GM18858 (cell line): ENCODE results near the gene ZIC2.
"Not testable (repeated sequence)": the region's sequence is repeated elsewhere in the genome, so short reads cannot be mapped to it uniquely, and the experiment has no call there.

ENCODE experiments used
- ATAC-seq: cut with Tn5 transposase; IDR thresholded peaks from one replicate; pipeline ENCODE4 v1.9.1; 2021; ENCODE audit not compliant: unreplicated experiment

The ZIC2 gene

DNA sequence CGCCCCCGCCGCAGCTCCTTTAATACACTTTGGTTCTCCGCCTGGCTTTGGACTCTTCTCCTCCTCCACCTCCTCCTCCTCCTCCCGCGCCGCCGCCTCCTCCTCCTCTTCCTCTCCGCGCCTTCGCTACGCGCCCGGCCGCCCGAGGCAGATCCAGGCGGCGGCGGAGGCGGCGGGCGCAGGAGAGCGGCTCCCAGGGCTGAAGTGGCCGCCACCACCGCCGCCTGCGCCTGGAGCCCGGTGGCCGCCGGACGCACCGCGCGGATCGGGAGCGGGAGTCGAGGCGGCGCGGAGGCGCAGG is at the start of gene ZIC2:
Gene ZIC2 (plus strand): TSS at position 50 of the 301 bp plus-strand sequence. CDS start 281 bp downstream, outside the sequence.
- no peak for ATAC-seq

DNA sequence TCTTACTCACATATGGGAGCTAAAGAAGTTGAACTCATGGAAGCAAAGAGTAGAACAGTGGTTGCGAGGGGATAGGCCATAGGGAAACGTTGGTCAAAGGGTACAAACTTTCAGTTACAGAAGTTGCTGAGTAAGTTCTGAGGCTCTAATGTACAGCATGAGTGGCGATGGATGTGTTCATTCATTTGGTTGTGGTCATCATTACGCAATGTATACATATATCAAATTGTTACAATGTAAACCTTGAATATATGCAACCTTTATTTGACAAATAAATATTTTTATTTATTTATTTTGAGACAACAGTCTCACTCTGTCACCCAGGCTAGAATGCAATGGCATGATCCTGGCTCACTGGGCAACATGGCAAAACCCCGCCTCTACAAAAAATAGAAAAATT is 48.7 kb upstream of the ZIC2 start:
- no peak for ATAC-seq

DNA sequence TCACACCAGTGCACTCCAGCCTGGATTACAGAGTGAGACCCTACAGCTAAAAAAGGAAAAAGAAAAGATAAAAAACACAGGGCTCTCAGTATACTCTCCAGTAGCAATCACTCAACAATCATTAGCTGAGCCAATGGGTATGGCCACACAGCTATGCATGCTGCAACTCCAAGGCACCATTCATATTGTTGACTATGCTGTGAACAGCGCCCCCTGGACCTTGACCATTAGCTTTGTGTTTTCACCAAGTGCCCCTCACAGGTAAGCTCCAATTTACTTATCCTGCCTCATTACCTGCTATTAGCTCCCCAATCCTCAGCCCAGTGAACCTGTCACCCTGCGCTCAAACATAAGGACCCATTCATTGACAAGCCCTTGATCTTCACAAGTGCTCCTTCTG is 45.8 kb upstream of the ZIC2 start:
- no peak for ATAC-seq

GRCh38 chr13:99938635-99939034 is 42.9 kb upstream of the ZIC2 start:
- ATAC-seq: no peak

- ATAC-seq: no peak
These were observed 40.5 kb upstream of the ZIC2 start for GRCh38 chr13:99941086-99941485.

DNA sequence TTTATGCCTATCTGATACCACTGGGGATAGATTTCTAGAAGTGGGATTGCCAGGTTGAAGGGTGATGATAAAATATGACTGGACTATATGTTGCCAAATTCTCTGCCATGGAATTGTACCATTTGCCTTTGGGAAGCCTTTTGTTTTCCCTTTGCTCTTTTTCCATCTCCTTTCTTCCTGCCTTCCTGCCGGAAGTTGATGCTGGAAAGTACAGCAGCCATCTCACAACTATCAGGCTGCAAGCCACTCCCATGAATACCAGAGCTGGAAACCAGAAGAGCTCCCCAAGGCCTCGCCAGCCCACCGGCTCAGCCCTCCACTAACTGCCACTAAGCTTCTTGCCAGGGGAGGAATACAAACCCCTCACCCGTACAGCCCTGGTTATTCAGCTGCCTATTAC is 39.7 kb upstream of the ZIC2 start:
- no peak for ATAC-seq

DNA sequence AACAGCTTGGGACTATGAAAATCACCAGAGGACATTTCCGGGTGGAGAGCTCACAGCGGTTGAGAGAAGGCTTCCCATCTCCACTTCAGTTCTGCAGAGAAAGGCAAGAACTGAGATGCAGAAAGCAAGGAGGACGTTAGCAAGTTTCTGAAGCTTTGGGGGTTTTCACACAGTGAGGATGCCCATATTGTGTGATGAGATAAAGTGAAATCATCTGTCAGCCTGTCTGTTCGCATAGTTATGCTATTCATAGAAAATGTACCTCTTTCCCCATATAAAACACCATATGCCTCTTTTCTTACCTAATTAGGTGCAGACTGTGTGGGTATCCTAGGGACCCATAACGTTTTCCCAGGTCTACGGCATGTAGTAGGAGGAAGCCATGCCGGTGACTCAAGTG is 37.5 kb upstream of the ZIC2 start:
- ATAC-seq: no peak

GRCh38 chr13:99944606-99945005 is 37.0 kb upstream of the ZIC2 start:
- ATAC-seq: no peak

GRCh38 chr13:99945515-99945914 is 36.1 kb upstream of the ZIC2 start:
- ATAC-seq: not testable (repeated sequence)

GRCh38 chr13:99947666-99948065 is 33.9 kb upstream of the ZIC2 start:
- ATAC-seq: no peak

GRCh38 chr13:99948411-99948810 is 33.2 kb upstream of the ZIC2 start:
- no peak for ATAC-seq

DNA sequence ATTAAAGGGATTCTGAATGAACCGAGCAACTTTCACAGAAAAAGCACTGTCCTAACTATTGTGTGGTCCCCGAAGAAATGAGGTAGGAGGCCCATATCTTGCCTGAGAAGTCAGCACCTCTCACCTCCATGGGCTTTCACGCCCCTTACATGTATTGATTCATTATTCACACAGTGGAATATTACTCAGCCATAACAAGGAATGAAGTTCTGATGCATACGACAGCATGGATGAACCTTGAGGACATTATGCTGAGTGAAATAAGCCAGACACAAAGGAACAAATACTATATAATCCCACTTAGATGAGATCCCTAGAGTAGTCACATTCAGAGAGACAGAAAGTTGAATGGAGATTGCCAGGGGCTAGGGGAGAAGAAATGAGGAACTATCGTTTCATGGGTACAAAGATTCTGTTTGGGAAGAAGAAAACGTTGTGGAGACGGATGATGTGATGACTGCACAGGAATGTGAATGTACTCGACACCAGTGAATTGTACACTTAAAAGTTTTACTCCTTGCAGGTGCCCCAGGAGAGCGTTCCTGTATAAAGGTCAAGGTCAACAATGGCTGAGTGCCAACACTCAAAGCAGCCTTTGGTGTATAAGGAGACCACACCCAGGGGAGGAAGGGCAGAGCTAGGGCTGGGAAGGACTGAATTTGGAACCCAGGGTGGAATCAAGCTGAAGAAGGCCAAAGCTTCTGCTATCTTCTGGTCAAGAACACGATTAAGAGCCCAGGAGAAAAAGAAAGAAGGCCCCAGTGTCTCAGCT is 32.5 kb upstream of the ZIC2 start:
- ATAC-seq: no peak

DNA sequence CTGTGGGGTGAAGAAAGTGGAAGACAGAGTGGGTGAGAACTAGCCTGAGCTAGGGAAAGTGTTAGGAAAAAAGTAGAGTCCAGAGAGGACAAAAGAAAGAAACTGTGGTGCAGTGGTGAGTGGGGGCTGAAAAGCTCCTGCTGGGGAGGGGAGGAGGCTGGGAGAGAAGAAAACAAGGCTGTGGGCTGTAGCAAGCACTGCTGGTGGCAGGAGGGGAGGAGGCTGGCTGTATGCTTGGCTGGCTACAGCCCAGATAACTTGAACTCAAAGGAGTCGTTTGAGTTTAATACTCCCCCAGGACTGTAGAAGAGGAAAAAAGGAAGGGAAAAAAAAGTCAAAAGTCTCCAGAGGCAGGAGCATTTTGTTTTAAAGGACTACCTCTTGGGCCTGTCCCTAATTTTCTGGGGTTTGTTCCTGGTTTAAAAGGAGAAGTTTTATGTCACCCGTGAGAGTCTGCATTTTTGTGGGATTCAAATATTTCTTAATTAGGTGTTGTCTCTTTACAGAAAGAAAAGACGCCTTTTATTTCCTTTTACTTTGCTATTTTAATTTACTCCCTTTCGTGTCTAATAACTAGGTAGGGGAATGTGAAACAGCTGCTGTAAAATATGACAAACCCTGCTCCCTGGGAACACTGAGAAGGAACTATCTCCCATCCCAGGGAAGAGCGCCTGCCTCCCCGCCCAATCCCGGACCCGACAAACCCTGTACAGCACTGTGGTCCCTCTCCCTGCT is 31.7 kb upstream of the ZIC2 start:
- no peak for ATAC-seq

DNA sequence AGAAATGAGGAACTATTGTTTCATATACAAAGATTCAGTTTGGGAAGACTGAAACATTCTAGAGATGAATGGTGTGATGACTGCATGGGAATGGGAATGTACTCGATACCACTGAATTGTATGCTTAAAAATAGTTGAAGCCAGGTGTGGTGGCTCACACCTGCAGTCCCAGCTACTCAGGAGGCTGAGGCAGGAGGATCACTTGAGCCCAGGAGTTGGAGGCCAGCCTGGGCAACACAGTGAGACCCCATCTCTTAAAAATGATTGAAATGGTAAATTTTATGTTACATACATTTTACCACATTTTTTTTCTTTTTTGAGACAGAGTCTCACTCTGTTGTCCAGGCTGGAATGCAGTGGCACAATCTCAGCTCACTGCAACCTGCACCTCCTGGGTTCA is 29.9 kb upstream of the ZIC2 start:
- not testable (repeated sequence) for ATAC-seq

GRCh38 chr13:99953138-99953755 is 28.3 kb upstream of the ZIC2 start:
- ATAC-seq: no peak

DNA sequence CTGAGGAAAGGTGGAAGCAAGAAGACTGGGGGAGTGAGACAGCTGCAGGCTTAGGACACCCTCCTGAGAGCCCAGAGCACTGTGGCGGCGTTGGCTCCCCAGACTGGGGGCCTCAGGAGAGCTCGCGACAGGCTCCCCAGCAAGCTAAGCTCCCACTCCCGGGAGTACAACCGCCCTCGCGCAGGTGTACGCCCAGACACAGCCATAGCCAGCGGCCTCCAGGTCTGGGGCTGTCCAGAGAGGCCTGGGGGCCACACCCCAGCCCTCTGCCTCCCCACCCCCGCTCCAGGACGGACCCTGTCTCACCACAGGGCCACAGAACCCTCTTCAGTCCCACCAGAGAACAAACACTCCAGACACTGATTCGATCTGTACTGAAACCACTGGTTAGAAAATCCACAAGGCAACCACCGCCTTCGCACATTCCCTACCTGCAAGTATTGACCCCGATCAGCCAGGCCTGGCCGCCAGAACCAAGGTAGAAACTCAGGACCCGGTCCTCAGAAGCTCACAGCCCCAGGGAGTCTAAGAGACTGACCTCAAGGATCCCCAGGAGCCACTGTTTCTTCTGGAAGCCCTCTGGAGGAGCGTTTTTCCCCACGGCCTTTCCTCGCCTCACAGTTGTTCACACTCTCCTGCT is 26.4 kb upstream of the ZIC2 start:
- ATAC-seq: no peak

DNA sequence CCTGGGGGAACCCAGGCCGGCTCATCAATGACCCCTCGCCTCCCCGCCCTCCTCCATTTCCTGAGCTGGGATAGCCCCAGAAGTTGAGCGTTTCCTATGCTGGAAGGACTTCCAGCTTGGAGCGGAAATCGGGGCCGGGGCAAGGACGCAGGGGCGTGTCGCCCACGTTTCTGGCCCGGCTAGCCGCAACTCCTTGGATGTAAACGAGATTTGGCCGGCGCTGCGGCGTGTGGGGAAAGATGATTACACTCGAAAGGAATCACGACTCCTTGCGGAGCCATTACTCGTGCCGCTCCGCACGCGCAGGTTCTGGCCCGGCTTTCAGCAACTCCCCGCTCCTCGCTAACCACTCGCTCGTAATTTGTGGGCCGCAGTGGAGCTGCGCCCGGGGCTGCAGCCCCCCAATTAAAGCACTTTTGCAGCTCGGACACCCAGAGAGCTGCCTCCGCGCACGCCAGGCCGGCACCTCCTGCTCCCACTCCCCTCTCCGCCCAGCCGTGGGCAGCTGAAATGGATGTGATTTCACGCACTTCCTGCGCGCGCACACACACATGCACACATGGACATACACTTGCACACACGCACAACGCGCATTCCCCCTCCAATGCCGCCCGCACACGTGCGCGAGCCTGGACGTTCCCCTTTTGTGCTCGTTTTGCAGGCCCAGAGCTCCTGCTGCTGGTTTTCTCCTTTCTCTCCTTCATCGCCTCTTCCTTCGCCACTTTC is 25.7 kb upstream of the ZIC2 start:
- ATAC-seq: no peak

DNA sequence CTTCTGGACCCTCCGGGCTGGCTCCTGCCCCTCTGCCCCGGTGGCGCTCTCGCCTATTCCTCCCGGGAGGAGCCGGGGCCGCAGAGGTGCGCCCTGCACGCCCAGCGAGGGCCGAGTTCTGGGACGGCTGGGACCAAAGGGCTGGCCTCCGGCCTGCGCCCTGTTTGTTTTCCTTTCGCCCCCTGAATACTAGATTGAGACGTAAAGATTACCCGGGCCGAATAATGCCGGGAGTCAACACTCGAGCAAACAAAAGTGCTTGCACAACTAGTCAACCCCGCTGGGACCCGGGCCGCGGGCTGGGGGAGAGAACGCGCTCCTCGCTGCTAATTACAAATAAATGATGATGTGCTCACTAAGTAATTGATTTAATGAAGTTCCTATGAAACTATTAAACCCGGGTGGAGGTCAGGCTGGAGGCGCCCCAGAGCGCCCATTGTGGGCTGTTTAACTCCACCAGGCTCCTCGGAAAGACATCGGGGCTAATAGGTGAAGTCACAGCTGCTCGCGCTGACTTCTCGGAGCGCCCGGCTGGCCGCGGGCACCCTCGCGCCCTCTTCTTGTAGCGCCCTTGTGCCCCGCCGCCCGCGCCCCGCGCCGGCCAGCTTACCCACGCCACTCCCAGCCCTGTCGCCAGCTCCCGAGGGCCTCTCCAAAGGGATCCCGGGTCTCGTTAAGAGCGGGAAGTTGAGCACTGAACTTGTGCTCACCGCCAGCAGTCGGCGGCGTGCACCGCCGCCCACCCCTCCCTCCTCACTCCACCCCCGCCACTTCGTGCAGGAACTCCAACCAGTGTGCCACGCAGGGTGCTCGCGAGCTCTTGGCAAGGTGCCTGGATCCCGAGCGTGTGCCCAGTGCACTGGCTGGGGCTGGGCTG is 24.9 kb upstream of the ZIC2 start:
- ATAC-seq: no peak

GRCh38 chr13:99958406-99959126 is 23.0 kb upstream of the ZIC2 start:
- no peak for ATAC-seq
